GM19025 (cell line): ENCODE results near the gene PRMT7.
A peak's percentile ranks its signal among the peaks of the same experiment; 100 is the strongest.

ENCODE experiments used
- ATAC-seq: cut with Tn5 transposase; IDR thresholded peaks from one replicate; pipeline ENCODE4 v1.9.1; 2021; ENCODE audit warnings: mild to moderate bottlenecking, low read depth, moderate library complexity; ENCODE audit not compliant: unreplicated experiment

The PRMT7 gene

DNA sequence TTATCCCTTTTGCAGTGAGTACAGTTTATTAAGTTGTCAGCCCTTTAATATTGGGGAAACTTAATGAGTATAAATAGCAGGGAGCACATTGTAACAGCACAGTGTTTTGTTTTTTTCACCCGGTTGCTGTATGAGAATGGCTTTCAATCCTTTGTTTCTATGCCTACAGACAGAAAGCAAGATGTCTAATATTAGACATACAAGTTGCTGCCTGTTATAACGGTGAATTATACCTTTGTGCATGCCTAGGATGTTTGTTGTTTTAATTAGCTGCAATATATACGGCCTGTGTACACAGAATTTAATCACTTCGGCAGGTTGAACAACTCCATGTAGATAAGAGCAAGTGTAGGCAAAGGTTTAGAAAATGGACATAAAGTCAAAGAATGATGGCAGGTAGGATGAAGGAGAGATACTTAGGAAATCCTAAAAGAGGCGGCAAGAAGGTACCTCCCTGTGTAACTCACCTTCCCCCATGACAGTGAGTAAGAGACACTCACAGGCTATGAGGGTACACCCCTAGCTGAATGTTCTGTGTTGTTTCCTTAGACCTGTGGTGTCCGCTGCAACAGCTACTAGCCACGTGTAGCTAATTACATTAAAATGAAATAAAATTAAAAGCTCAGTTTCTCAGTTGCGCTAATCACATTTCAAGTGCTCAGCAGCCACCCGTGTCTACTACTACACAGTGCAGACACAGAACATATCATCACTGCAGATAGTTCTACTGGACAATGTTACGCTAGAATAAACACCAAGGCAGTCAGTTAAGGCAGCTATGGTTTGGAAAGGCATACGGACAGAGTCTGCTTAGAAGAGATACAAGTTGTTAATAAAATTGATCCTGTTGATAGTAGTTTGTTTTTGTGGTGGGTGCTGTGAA, 11.0 kb upstream of the PRMT7 start:
- no peak for ATAC-seq

DNA sequence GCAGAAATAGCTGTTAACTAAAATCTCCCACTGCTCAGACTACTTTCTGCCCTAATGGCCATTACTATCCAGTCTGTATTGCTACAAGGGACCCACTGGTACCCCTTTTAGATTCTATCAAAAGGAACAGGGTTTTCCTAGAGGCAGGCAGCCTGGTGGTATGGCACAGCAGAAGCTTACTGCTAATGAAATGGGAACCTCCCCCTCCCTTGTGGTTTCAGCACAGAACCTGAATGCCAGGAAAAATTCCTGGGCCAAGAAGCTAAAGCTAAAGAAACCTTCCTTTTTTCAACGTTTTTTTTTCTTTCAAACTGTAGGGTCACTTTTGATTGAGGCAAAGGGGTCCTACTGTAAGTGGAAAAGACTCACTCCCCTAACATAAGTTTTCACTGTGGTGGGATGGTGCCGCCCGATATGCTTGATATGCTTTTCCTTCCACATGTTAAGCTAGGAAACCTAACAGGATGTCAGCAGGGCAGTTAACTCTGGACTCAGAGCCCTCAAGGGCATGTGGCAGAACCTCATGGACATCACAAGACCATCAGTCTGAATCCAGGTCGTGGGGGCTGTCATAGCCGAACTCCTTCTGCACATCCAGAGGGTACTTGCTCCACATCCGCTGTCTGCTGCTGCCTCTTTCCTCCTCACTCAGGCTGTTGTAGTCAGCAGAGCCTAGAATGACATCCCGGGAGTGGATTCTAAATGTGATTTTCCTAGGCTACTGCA, 9.9 kb upstream of the PRMT7 start:
- no peak for ATAC-seq

- no peak for ATAC-seq
Measured at GRCh38 chr16:68306633-68307032, 4.2 kb upstream of the PRMT7 start.

DNA sequence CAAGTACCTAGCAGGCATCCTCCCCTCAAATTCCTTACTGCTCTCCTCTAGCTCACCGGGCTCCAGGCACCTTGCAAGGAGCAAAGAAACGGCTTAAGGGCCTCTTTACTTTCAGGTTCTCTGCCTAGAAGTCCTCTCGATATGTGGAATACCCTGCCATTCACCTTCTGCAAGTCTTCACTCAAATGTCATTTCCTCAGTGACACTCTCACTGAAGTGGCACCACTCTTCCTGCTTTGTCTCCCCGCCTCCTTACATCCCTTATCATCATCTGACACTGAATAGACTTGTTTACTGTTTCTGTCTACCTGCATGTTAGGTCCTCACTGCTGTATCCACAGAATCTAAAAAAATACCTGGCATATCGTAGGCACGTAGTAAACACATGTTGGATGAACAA, 1.0 kb upstream of the PRMT7 start:
- ATAC-seq, result no peak

DNA sequence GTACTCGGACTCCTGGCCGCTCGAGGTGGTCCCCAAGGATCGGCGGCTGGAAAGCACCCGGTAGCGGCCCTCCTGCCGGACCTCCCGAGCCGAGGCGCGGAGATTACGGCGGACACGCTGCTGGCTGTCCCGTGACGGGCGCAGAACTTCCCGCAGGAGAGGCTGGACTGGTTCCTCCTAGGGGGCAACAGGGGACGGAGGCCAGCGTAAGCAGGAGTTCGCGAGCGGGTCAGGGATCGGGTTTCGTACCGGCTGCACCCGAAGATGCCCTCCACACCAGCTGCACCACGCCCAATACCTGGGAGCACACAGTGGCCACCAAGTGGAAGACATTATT, 414 bp upstream of the PRMT7 start:
- peak; percentile 23 for ATAC-seq

GRCh38 chr16:68313116-68313515, 2.3 kb downstream of the PRMT7 start:
- ATAC-seq, result no peak

GRCh38 chr16:68319185-68319908, 8.5 kb downstream of the PRMT7 start:
- no peak for ATAC-seq

- ATAC-seq, result no peak
Measured at GRCh38 chr16:68324336-68324735, 13.5 kb downstream of the PRMT7 start.

DNA sequence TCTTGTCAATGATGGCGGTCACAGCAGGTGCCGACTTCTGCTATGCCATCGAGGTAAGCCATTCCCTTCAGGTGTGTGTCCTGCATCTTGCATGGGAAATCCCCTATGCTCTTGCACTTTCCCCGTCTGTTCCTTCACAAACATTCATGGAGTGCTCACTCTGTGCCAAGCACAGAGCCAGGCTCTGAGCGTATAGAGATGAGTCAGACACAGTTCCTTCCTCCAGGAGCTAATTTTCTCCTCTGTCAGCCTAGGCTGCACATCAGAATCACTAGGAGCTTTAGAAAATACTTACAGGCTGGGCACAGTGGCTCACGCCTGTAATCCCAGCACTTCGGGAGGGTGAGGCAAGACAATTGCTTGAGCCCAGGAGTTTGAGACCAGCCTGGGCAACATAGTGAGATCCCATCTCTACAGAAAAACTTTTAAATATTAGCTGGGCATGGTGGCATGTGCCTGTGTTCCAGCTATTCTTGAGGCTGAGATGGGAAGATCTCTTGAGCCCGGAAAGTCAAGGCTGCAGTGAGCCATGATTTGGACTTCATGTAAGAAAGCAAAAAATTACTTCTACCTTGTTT, 14.1 kb downstream of the PRMT7 start:
- no peak for ATAC-seq

- peak; percentile 81 for ATAC-seq
Measured at GRCh38 chr16:68328151-68328859, 17.5 kb downstream of the PRMT7 start.

- ATAC-seq, result no peak
Measured at GRCh38 chr16:68328860-68329390, 18.1 kb downstream of the PRMT7 start.

- no peak for ATAC-seq
Measured at GRCh38 chr16:68331879-68332410, 21.1 kb downstream of the PRMT7 start.

DNA sequence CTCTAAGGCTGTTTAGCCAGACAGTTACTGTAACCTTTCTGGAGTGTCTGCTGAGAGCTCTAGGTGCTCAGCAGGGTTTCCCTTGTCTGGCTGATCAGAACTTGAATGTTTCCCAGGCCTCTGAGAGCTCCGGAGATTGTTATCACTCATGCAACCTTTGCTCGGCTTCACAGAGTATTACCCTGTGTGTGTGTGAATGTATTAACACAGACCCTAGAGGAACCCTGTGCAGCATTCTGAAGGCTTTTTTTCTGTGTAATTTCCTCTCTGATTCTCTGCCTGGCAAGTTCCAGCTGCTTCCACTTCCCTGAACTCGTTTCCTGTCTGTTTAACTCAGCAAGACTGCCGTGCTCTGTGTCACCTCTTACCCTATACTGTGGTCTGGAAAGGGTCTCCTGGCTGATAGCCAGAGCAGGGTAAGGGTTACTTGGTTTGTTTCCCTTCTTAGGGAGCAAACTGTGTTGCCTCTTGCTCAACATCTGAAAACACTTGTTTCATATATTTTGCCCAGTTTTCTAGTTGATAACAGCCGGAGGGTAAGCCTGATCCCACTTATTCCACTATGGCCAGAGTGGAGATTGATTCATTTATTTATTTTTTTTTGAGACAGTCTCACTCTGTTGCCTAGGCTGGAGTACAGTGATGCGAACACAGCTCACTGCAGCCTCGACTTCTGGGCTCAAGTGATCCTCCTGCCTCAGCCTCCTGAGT, 21.7 kb downstream of the PRMT7 start:
- ATAC-seq, result no peak

DNA sequence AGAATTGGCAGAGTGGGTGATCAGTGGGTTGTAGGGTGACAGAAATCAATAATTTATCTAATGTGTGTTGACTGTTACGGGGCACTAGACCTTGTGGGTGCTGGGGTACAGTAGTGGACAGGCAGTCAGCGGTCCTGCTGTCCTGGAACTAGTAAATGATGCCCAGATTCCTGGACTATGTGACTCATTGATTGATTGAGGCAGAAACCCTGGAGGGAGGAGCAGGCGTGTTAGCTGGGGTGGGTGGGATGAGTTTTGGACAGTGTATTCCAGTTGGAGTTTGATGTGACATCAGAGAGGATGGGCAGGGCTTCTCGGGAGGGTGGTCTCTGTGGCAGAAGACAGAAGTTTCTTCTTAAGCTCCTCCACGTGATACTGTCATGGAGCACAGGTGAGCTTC, 24.4 kb downstream of the PRMT7 start:
- no peak for ATAC-seq

- ATAC-seq, result no peak
Measured at GRCh38 chr16:68338326-68339119, 27.7 kb downstream of the PRMT7 start.

DNA sequence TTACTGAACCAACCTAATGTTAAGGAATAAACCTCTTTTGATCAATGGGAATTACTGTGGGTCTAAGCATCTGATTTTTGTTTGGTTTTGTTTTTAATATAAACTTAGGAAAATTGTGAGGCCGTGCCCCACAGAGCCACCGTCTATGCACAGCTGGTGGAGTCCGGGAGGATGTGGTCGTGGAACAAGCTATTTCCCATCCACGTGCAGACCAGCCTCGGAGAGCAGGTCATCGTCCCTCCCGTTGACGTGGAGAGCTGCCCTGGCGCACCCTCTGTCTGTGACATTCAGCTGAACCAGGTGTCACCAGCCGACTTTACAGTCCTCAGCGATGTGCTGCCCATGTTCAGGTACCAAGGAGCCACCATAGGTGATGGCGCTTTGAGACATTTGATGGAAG, 28.4 kb downstream of the PRMT7 start:
- no peak for ATAC-seq

- no peak for ATAC-seq
Measured at GRCh38 chr16:68342620-68343019, 31.8 kb downstream of the PRMT7 start.

DNA sequence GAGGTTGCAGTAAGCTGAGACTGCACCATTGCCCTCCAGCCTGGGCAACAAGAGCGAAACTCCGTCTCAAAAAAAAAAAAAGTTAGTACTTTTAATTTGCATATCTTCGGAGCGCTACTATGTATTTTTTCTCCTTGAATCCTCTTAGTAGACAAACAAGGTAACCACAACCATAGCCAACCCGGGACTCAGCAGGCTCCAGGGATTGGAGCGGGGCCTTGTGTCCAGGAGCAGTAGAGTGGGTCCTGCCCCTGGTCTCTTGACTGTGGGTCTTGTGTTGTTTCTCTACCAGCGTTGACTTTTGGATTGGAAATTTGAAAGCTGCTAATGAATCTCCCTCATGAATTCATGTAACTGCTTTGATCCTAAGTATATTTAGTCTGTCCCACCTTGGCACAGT, 32.3 kb downstream of the PRMT7 start:
- no peak for ATAC-seq
